Right lobe of liver (tissue), 4 donors: ENCODE data around the gene TCF4.

Experiments used
- CTCF ChIP-seq, 4 donors: fragments of 200-600 bp in 3 of 4; fragments of 450-650 bp in 1 of 4; IDR thresholded peaks; one replicate each; pipeline versions ENCODE4 v1.5.1 to v1.8.0; 2016 to 2022; ENCODE audit warnings: antibody characterized with exemption in 4 of 4, mild to moderate bottlenecking in 2 of 4
- POLR2A ChIP-seq: fragments of 450-650 bp; IDR thresholded peaks from one replicate; pipeline ENCODE4 v1.6.1; 2017; ENCODE audit warnings: antibody characterized with exemption, mild to moderate bottlenecking
- donor health status: DM: no; HTN: no; CAD: no.
- donor health status: DM: no; HTN: no; CAD: no.
- donor health status: DM: no; HTN: yes; CAD: no.

- TF ChIP-seq POLR2A (no peak), CTCF (IDR thresholded peaks at IDR 0.05) (no peak)
These were observed 335.8 kb downstream of the TCF4 start for GRCh38 chr18:55252053-55252675.
